PFSK-1 (cell line): ENCODE results near the gene PPP2R2D.

Experiments
- POLR2AphosphoS5 ChIP-seq: IDR thresholded peaks from 2 replicates; pipeline ENCODE4 v1.6.1; 2012; ENCODE audit warnings: low read depth, mild to moderate bottlenecking, control low read depth, low read length, moderate library complexity
- REST ChIP-seq, 2 experiments: IDR thresholded peaks; 2 replicates each; pipeline versions ENCODE4 v1.6.1 to v1.8.0; 2011 to 2012; ENCODE audit warnings: low read depth in 2 of 2, low read length in 2 of 2, control low read depth in 1 of 2, inconsistent platforms in 1 of 2, mild to moderate bottlenecking in 1 of 2, moderate library complexity in 1 of 2; ENCODE audit not compliant: insufficient read depth in 1 of 2
- SIN3A ChIP-seq: IDR thresholded peaks from 2 replicates; pipeline ENCODE4 v1.6.1; 2012; ENCODE audit warnings: mild to moderate bottlenecking, low read length, moderate library complexity, borderline replicate concordance; ENCODE audit not compliant: insufficient read depth
- TAF1 ChIP-seq: IDR thresholded peaks from 2 replicates; pipeline ENCODE4 v1.6.1; 2012; ENCODE audit warnings: low read length, control low read depth, borderline replicate concordance; ENCODE audit not compliant: insufficient read depth

- TF ChIP-seq POLR2AphosphoS5 (no peak), TAF1 (no peak), SIN3A (no peak), REST (IDR thresholded peaks at IDR 0.05; ENCODE audit: insufficient read depth in 1 of 2, low read depth in 2 of 2, low read length in 2 of 2) (no peak)
Measured at GRCh38 chr10:131977323-131978096, 76.7 kb downstream of the PPP2R2D start.
